Measurements from ENCODE around the gene TMEM171.

TMEM171 gene

DNA sequence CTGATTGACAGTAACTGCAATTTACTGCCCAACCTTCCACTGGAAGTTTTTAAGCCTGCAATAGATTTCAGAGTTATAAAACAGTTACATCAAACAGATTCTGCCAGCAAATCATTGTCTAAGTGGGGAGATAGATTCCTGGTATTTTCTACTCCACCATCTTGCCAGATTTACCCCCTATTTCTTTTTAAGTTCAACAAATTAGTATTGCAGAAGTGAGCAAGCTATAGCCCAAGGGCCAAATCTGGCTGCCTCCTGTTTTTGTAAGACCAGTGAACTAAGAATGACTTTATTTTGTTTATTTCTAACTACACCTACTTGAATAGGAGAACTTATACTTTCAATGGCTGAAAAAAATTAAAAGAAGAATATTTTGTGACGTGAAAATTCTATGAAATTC is 8.8 kb upstream of the TMEM171 start:
- Histone ChIP-seq H3K36me3 (replicated peaks) (no peaks in the 10 kb centered on the region), H3K4me3 (no peak overlapping the region), H3K9me3 (no peaks in the 10 kb centered on the region; the same call in 1 of the 2 replicates), H3K27me3 (ENCODE audit: low read depth) (peaks cover 3% of the 10 kb centered on the region; the same call in 1 of the 2 replicates), H3K4me1 (no peaks in the 10 kb centered on the region)
- in situ Hi-C loops (cut with MboI; ENCODE audit: low sequenced_read_pairs) = no loop called here
- DNase-seq (ENCODE audit: low spot score in 2 of 2) = no peak

DNA sequence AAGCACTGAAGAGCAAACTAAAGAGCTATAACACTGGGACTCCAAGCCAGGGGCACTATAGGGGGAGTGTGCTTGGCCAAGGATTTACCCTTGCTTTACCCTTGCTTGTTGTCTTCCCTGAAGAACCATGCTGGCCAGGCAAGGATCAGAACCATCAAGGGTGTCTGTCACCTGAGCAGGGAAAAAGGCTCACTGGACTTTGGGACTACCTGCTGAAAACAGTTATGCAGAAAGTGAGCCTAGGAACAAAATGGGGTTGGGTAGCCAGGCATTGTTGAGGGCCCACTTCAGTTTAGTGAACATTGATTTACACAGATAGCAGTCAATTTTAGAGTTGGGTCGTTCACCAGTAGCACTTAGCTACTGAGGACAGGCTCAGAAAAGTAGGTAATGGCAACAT is 8.0 kb upstream of the TMEM171 start:
- DNase-seq (ENCODE audit: low spot score in 2 of 2) = no peak
- no peaks in the 10 kb centered on the region for H3K4me1 ChIP-seq
- no peak overlapping the region for H3K4me3 ChIP-seq
- in situ Hi-C loops (cut with MboI; ENCODE audit: low sequenced_read_pairs) = no loop called here
- no peaks in the 10 kb centered on the region for H3K36me3 ChIP-seq (replicated peaks)
- peaks cover 4% of the 10 kb centered on the region; the same call in 1 of the 2 replicates for H3K27me3 ChIP-seq (ENCODE audit: low read depth)
- no peaks in the 10 kb centered on the region; the same call in 1 of the 2 replicates for H3K9me3 ChIP-seq

DNA sequence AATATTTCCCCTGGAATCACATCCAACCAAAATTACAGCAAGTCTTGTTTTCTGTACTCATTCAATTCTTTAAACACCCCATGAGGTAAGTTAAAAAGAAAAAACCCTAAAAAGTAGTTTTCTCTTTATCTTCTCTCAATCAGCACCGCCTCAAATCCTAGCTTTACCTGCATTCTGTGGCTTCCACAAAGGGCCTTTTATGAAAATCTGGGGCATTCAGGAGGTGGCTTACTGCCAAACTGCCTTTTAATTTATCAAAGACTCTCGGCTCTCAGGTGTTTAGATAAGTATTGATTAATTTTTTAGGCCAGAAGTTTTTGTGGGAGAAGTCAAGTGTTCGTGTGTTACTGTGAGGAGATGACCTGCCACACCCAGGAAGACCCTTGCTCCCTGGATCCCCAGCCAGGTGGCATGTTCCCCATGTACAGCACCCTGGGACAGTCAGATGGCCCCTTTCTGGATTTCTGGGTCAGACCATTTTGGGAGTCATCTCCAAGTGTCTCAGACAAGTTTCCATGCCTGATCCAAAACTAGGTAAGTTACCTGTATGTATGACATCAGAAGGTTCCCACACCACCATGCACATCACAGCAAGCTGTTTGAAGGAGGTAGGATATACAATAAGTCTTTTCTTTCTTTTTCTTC is 6.2 kb upstream of the TMEM171 start:
- DNase-seq (ENCODE audit: low spot score in 2 of 2) = no peak
- Histone ChIP-seq H3K27me3 (ENCODE audit: low read depth) (peaks cover 4% of the 10 kb centered on the region; the same call in 1 of the 2 replicates), H3K36me3 (replicated peaks) (no peaks in the 10 kb centered on the region), H3K4me1 (no peaks in the 10 kb centered on the region), H3K9me3 (no peaks in the 10 kb centered on the region; the same call in 1 of the 2 replicates), H3K4me3 (no peak overlapping the region)
- in situ Hi-C loops (cut with MboI; ENCODE audit: low sequenced_read_pairs) = no loop called here

DNA sequence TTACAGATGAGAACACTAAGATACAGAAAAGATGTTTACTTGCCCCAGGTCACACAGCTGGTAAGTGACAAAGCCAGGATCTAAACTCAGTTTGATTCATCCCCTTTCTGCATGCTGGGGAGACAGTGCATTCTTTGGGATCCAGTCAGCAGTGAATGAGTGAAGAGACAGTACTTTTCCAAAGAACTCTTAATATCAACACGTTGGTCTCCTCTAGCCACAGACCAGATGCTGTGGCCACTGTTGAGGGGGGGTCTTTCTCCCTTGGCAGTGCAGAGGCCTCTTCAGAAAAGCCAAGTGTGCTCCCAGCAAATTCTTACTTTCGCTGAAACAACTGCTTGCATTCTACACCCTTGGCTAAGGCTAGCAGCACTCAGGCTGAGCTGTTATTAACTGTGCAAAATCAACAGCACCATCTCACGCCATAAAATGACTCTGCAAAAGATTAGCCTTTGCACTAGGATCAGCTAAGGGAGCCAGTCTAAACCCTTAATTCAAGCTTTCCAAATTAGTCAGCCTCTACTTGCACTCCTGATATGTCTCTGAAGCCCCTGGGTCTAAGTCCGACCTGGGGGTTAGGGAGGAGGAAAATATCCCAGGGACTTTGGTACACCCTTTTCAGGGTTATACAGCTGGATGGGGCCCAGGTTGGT is 4.8 kb upstream of the TMEM171 start:
- peaks cover 4% of the 10 kb centered on the region; the same call in 1 of the 2 replicates for H3K27me3 ChIP-seq (ENCODE audit: low read depth)
- no peaks in the 10 kb centered on the region; the same call in 1 of the 2 replicates for H3K9me3 ChIP-seq
- no peaks in the 10 kb centered on the region for H3K4me1 ChIP-seq
- in situ Hi-C loops (cut with MboI; ENCODE audit: low sequenced_read_pairs) = no loop called here
- no peak for DNase-seq (ENCODE audit: low spot score in 2 of 2)
- no peaks in the 10 kb centered on the region for H3K36me3 ChIP-seq (replicated peaks)
- H3K4me3 ChIP-seq = no peak overlapping the region

DNA sequence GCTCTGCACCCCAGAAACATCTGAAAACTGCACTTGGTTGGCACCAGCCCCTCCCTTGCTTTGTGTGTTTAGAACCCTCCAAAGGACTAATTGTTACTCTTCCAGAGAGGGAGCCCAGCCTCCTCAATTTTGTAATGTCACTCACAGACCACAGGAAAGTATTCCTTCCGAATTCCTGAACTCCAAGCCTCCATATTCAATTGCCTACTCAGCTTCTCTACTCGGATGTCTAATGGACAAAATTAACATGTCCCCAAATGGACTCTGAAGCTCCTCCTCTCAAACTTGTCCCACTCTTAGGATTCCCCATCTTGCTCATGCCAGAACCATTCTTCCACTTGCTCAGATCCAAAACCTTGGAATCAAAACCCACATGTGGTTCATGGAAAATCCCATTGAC is 3.9 kb upstream of the TMEM171 start:
- H3K4me1 ChIP-seq = no peaks in the 10 kb centered on the region; the same call in 1 of the 2 replicates
- no peaks in the 10 kb centered on the region for H3K36me3 ChIP-seq (replicated peaks)
- no peak for DNase-seq (ENCODE audit: low spot score in 2 of 2)
- peaks cover 7% of the 10 kb centered on the region for H3K27me3 ChIP-seq (ENCODE audit: low read depth)
- in situ Hi-C loops (cut with MboI; ENCODE audit: low sequenced_read_pairs) = no loop called here
- H3K4me3 ChIP-seq = no peak overlapping the region
- H3K9me3 ChIP-seq = no peaks in the 10 kb centered on the region; the same call in 1 of the 2 replicates

DNA sequence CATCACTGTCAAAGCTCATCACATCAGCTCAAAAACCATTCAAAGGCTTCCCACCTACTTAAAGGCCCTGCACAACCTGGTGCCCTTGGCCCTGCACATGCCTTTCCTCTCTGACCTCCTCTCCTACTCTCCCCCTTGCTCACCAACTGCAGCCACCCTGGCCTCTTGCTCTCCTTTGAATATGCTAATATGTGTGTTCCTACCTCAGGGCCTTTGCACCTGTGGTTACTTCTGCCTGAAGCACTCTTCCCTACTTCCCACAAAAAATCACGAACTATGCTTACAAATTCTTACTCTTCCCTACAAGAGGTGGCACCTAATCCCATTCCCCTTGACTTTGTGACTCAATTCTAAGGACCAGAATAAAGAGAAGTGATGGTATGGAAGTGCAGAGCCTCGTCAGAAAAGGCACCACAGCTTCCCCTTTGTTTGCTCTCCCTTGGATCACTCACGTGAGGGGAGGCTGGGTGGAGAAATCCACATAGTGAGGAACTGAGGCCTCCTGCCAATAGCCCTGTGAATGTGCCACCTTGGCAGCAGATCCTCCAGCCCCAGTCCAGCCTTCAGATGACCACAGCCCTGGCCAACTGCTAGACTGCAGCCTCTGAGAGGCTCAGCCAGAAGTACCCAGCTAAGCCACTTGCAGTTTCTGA is 3.2 kb upstream of the TMEM171 start:
- Histone ChIP-seq H3K9me3 (no peaks in the 10 kb centered on the region; the same call in 1 of the 2 replicates), H3K4me1 (no peaks in the 10 kb centered on the region; the same call in 1 of the 2 replicates), H3K36me3 (replicated peaks) (no peaks in the 10 kb centered on the region), H3K27me3 (ENCODE audit: low read depth) (peaks cover 7% of the 10 kb centered on the region), H3K4me3 (no peak overlapping the region)
- no peak for DNase-seq (ENCODE audit: low spot score in 2 of 2)
- in situ Hi-C loops (cut with MboI; ENCODE audit: low sequenced_read_pairs) = no loop called here

DNA sequence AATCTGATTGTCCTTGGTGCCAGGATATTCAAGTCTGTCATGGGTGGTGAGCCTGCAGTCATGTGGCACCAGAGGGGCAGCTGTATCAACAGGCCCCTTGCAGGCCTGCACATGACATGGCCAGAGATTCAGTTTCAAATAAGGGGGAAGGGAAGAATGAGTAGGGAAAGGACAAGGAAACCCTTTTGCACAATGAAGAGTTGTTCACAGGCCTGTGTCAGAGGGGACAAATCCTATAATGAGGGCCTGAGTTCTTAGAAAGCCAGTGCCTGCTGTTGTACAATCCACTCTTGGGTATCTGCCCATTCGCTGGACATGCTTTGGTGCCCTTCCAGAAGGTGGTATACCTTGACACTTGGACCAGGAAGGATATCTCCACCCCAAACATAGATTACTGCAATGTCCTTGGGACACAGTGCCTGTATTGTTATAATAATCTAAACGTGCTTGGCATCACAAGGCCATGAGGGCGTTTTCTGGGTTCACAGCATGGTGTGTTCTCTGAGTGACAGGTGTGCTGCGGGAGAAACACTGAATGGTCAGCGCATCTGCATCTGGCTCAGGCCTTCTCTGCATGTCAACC is 1.9 kb upstream of the TMEM171 start:
- in situ Hi-C loops (cut with MboI; ENCODE audit: low sequenced_read_pairs) = no loop called here
- Histone ChIP-seq H3K4me3 (no peak overlapping the region), H3K36me3 (replicated peaks) (no peaks in the 10 kb centered on the region), H3K4me1 (no peaks in the 10 kb centered on the region; the same call in 1 of the 2 replicates), H3K27me3 (ENCODE audit: low read depth) (peaks cover 7% of the 10 kb centered on the region), H3K9me3 (no peaks in the 10 kb centered on the region)
- DNase-seq (ENCODE audit: low spot score in 2 of 2) = no peak

DNA sequence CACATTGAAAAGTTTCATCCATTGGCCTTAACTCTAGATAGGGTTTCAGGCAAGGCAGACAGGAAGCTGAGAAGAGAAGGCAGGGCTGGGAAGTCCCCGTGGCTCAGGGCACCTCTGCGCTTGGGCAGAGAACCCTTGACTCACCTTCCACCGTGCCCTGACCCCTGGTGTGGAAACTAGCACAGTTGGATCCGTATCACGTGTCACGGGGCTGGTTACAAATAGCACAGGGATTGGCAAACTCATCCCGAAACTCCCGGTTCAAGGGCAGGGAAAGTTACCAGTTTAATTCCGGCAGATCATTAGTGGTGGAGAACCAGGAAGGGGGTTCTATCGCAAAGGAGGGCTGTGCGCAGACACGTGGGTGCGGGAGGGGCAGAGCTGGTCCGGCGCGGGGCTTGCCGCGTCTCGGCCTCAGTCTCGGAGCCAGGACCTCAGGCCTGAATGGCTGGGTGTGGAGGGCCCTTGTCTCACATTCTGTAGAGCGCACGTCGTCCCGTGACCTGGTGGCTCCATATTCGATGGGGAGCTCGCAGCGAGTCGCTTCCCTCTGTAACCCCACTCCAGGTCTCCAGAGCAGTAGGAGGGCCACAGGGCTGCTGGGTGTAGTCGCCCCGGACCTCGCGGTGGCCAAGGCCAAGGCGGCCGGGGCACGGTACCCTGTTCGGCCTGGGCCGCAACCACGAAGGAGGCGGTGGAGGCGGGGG is 771 bp upstream of the TMEM171 start:
- in situ Hi-C loops (cut with MboI; ENCODE audit: low sequenced_read_pairs) = no loop called here
- DNase-seq (ENCODE audit: low spot score in 2 of 2) = no peak
- H3K27me3 ChIP-seq (ENCODE audit: low read depth) = peaks cover 7% of the 10 kb centered on the region
- no peak overlapping the region; the same call in 1 of the 2 replicates for H3K4me3 ChIP-seq
- H3K36me3 ChIP-seq (replicated peaks) = no peaks in the 10 kb centered on the region
- no peaks in the 10 kb centered on the region; the same call in 1 of the 2 replicates for H3K4me1 ChIP-seq
- no peaks in the 10 kb centered on the region for H3K9me3 ChIP-seq

DNA sequence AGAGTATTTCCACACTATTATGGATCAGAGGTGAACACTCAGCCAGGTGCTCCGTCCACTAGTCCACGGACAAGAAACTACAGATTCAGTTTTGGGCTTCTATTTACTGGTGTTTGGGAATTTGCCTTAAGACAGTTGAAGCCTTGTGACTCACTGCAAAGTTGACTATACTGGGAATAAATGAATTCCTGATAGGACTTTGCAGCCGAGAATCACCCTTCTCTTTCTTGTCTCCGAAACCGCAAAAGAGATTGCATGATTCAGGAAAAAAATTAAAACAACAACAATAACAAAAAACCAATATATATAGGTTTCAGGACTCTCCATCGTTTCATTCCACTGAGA is 716 bp downstream of the TMEM171 start:
- Histone ChIP-seq H3K9me3 (no peaks in the 10 kb centered on the region), H3K27me3 (ENCODE audit: low read depth) (peaks cover 7% of the 10 kb centered on the region), H3K4me3 (peak overlapping the region; percentile 31), H3K36me3 (replicated peaks) (no peaks in the 10 kb centered on the region), H3K4me1 (no peaks in the 10 kb centered on the region; the same call in 1 of the 2 replicates)
- in situ Hi-C loops (cut with MboI; ENCODE audit: low sequenced_read_pairs) = no loop called here
- DNase-seq (ENCODE audit: low spot score in 2 of 2) = no peak

DNA sequence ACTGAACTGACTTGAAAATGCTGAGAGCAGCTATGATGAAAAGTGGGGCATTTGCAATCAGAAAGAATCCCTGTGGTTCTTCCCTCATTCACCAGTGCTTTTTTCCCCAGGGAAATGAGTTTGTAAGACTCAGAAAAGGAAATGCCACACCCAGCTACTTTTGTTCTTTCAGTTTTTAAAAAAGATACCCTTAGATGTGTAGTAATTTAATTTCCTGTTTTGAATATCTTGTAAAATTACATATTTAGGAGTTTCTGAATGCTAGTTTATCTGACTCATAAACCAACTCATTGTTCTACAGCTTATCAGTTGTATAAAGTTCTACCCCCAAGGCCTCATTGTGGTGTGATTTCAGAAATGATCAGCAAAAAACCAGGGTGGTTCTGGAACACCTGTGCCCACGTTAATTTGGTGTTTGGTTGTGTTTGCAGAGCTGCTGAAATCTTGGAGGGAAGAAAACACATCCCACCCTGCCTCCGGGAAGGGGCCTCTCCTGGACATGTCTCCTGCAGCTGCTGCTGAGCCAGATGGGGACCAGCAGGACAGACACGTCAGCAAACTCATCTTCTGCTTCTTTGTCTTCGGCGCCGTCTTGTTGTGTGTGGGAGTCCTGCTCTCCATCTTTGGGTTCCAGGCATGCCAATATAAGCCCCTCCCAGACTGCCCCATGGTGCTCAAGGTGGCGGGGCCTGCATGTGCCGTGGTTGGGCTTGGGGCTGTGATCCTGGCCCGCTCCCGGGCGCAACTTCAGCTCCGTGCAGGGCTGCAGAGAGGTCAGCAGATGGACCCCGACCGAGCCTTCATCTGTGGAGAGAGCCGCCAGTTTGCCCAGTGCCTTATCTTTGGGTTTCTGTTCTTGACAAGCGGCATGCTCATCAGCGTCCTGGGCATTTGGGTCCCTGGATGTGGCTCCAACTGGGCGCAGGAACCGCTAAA is 2.8 kb downstream of the TMEM171 start:
- peaks cover 3% of the 10 kb centered on the region for H3K27me3 ChIP-seq (ENCODE audit: low read depth)
- no peaks in the 10 kb centered on the region for H3K9me3 ChIP-seq
- H3K4me3 ChIP-seq = no peak overlapping the region
- DNase-seq (ENCODE audit: low spot score in 2 of 2) = no peak
- in situ Hi-C loops (cut with MboI; ENCODE audit: low sequenced_read_pairs) = no loop called here
- H3K36me3 ChIP-seq (replicated peaks) = no peaks in the 10 kb centered on the region
- no peaks in the 10 kb centered on the region; the same call in 1 of the 2 replicates for H3K4me1 ChIP-seq

DNA sequence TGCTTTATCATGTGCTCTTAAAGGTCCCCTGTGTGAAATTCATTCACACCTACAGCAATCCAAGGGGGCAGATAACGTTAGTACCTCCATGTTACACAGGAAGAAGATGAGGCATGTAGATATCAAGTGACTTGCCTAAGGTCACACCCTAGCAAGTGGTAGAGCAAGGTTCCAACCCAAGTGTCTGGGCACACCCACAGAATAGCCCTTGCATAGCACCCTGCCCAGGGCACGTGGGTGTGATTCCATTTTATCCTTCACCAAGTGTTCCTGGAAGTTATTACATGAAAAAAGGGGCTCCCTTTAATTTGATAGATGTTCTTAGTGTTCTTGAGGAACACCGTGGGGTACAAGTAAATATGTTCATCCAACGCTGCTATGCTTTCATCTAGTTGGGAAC is 4.9 kb downstream of the TMEM171 start:
- Histone ChIP-seq H3K9me3 (no peaks in the 10 kb centered on the region), H3K36me3 (replicated peaks) (no peaks in the 10 kb centered on the region), H3K4me1 (no peaks in the 10 kb centered on the region; the same call in 1 of the 2 replicates), H3K27me3 (ENCODE audit: low read depth) (peaks cover 3% of the 10 kb centered on the region), H3K4me3 (no peak overlapping the region)
- DNase-seq (ENCODE audit: low spot score in 2 of 2) = no peak
- in situ Hi-C loops (cut with MboI; ENCODE audit: low sequenced_read_pairs) = no loop called here

DNA sequence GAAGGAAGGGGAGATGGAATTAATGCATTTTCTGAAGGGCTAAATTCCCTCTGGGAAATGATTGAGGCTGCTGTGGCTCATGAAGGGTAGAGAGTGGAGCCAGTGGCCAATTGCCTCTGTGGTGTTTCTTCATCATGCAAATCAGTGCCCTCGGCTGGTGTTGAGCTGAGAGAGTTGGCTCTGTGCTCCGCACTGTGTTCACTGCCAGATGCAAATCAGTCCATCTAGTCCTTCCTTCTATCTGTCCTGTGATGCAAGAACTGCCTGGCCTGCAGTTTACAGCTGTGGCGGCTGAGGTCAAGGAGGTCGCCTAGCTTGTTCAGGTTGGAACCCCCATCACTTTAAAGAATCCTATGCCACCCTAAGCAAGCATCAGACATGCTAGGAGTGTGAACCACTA is 6.0 kb downstream of the TMEM171 start:
- no peaks in the 10 kb centered on the region; the same call in 1 of the 2 replicates for H3K27me3 ChIP-seq (ENCODE audit: low read depth)
- no peaks in the 10 kb centered on the region for H3K4me1 ChIP-seq
- in situ Hi-C loops (cut with MboI; ENCODE audit: low sequenced_read_pairs) = no loop called here
- H3K36me3 ChIP-seq (replicated peaks) = no peaks in the 10 kb centered on the region
- no peaks in the 10 kb centered on the region for H3K9me3 ChIP-seq
- no peak for DNase-seq (ENCODE audit: low spot score in 2 of 2)
- H3K4me3 ChIP-seq = no peak overlapping the region

All from HAP-1 (cell line).